Mesenchymal stem cell (in vitro differentiated cells and primary cell): ENCODE results near the gene LRRN2.
A peak's percentile ranks its signal among the peaks of the same experiment; 100 is the strongest.
"Not testable (repeated sequence)": the region's sequence is repeated elsewhere in the genome, so short reads cannot be mapped to it uniquely, and the experiment has no call there.

ENCODE experiments used
- DNase-seq: peaks from one replicate; pipeline ENCODE4 v3.0.0-alpha.2; 2013
- H2AFZ ChIP-seq: one replicate; pipeline ENCODE4 v1.6.1; 2013; ENCODE audit warnings: low read depth, mild to moderate bottlenecking, control low read depth, inconsistent platforms, low read length, moderate library complexity
- H2AK5ac ChIP-seq: 2 replicates; pipeline ENCODE4 v1.6.1; 2013; ENCODE audit warnings: low read length, moderate library complexity, mild to moderate bottlenecking, inconsistent platforms; ENCODE audit not compliant: severe bottlenecking
- H2BK120ac ChIP-seq: one replicate; pipeline ENCODE4 v1.6.1; 2013; ENCODE audit warnings: low read depth, mild to moderate bottlenecking, inconsistent platforms, low read length, moderate library complexity
- H2BK12ac ChIP-seq, 2 experiments: one replicate each; pipeline ENCODE4 v1.6.1; 2013; ENCODE audit warnings: inconsistent platforms in 2 of 2, low read length in 2 of 2, mild to moderate bottlenecking in 2 of 2, moderate library complexity in 2 of 2, control low read depth in 1 of 2
- H2BK15ac ChIP-seq: one replicate; pipeline ENCODE4 v1.6.1; 2013; ENCODE audit warnings: mild to moderate bottlenecking, low read depth, inconsistent platforms; ENCODE audit not compliant: poor library complexity, severe bottlenecking
- H2BK5ac ChIP-seq: 2 replicates; pipeline ENCODE4 v1.6.1; 2013; ENCODE audit warnings: low read depth, mild to moderate bottlenecking, low read length, control low read depth, inconsistent platforms; ENCODE audit not compliant: poor library complexity, severe bottlenecking
- H3K14ac ChIP-seq, 2 experiments: one replicate each; pipeline ENCODE4 v1.6.1; 2013; ENCODE audit warnings: inconsistent platforms in 2 of 2, low read length in 2 of 2, control low read depth in 1 of 2, mild to moderate bottlenecking in 1 of 2, moderate library complexity in 1 of 2
- H3K18ac ChIP-seq, 2 experiments: one replicate each; pipeline ENCODE4 v1.6.1; 2013; ENCODE audit warnings: inconsistent platforms in 2 of 2, low read length in 2 of 2, control low read depth in 1 of 2, low read depth in 1 of 2, mild to moderate bottlenecking in 1 of 2
- H3K23ac ChIP-seq, 2 experiments: one replicate each; pipeline ENCODE4 v1.6.1; 2013; ENCODE audit warnings: inconsistent platforms in 2 of 2, low read length in 2 of 2, mild to moderate bottlenecking in 2 of 2, moderate library complexity in 2 of 2, control low read depth in 1 of 2
- H3K27ac ChIP-seq: 2 replicates; pipeline ENCODE4 v1.5.1; 2013; ENCODE audit warnings: mild to moderate bottlenecking, moderate library complexity, low read length, control low read depth, inconsistent platforms; ENCODE audit not compliant: poor library complexity, severe bottlenecking
- H3K27me3 ChIP-seq, 2 experiments: 2 replicates each; pipeline versions ENCODE4 v1.6.1 to v1.7.0; 2013; ENCODE audit warnings: low read length in 2 of 2, mild to moderate bottlenecking in 2 of 2, moderate library complexity in 2 of 2, control low read depth in 1 of 2, inconsistent platforms in 1 of 2; ENCODE audit not compliant: control insufficient read depth in 1 of 2, insufficient read depth in 1 of 2
- H3K36me3 ChIP-seq, 2 experiments: 2 replicates each; pipeline versions ENCODE4 v1.6.1 to v1.7.0; 2013; ENCODE audit warnings: low read length in 2 of 2, control low read depth in 1 of 2, inconsistent platforms in 1 of 2, low read depth in 1 of 2, mild to moderate bottlenecking in 1 of 2; ENCODE audit not compliant: insufficient read depth in 2 of 2, control insufficient read depth in 1 of 2
- H3K4ac ChIP-seq, 2 experiments: one replicate each; pipeline ENCODE4 v1.6.1; 2013; ENCODE audit warnings: inconsistent platforms in 2 of 2, low read length in 2 of 2, mild to moderate bottlenecking in 2 of 2, moderate library complexity in 2 of 2, control low read depth in 1 of 2, low read depth in 1 of 2
- H3K4me1 ChIP-seq: 2 replicates; pipeline ENCODE4 v1.6.1; 2013; ENCODE audit warnings: low read depth, low read length, control low read depth; ENCODE audit not compliant: control insufficient read depth, insufficient read depth
- H3K4me2 ChIP-seq: 2 replicates; pipeline ENCODE4 v1.6.1; 2013; ENCODE audit warnings: low read length, mild to moderate bottlenecking, inconsistent platforms; ENCODE audit not compliant: poor library complexity, severe bottlenecking
- H3K4me3 ChIP-seq, 2 experiments: 2 replicates each; pipeline versions ENCODE4 v1.5.1 to v1.7.0; 2013; ENCODE audit warnings: low read length in 2 of 2, mild to moderate bottlenecking in 2 of 2, control low read depth in 1 of 2, low read depth in 1 of 2; ENCODE audit not compliant: insufficient read depth in 1 of 2
- H3K79me1 ChIP-seq: replicated peaks from 2 replicates; pipeline ENCODE4 v1.6.1; 2013; ENCODE audit warnings: mild to moderate bottlenecking, control low read depth, low read length, inconsistent platforms; ENCODE audit not compliant: poor library complexity, severe bottlenecking
- H3K9ac ChIP-seq: 2 replicates; pipeline ENCODE4 v1.7.0; 2013; ENCODE audit warnings: mild to moderate bottlenecking, low read length, moderate library complexity
- H3K9me3 ChIP-seq: 2 replicates; pipeline ENCODE4 v1.7.0; 2013; ENCODE audit warnings: mild to moderate bottlenecking, low read length; ENCODE audit not compliant: control insufficient read depth
- H4K8ac ChIP-seq: one replicate; pipeline ENCODE4 v1.6.1; 2013; ENCODE audit warnings: inconsistent platforms, mild to moderate bottlenecking, low read length, moderate library complexity
- H4K91ac ChIP-seq: one replicate; pipeline ENCODE4 v1.6.1; 2013; ENCODE audit warnings: mild to moderate bottlenecking, low read length, inconsistent platforms
- WGBS: methylation state at CpG from one replicate; pipeline ENCODE4 v1.1.7; 2013; ENCODE audit warnings: mixed read lengths; 5-methylcytosine and 5-hydroxymethylcytosine counted together

Gene LRRN2

DNA sequence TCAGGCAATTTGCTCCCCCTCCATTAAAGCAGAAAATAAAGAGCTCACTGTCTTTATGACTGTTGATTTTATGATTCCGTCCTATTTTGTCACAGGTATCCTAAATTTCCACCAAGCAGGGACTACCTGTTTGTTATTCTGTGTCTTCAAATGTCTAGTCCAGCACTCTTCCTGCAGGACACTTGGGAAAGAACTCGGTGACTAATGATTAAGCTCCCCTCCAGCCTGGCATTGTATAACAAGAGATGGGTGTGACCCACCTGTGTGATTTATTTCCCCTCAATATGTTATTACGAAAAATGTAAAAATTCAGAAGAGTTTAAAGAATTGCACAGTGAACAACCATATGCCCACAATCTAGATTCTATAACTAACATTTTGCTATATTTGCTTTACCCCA, 42.9 kb upstream of the LRRN2 start:
- no peak overlapping the region for H3K4ac ChIP-seq
- no peak overlapping the region for H2BK12ac ChIP-seq
- 88% methylated on average over 3 of the region's 3 CpGs for WGBS
- no peak overlapping the region for H3K18ac ChIP-seq
- H2BK120ac ChIP-seq: no peak overlapping the region
- no peak overlapping the region for H3K9ac ChIP-seq
- H3K9me3 ChIP-seq: no peaks in the 10 kb centered on the region
- H3K4me2 ChIP-seq: no peak overlapping the region
- peaks cover 7% of the 10 kb centered on the region for H3K4me1 ChIP-seq
- H2AFZ ChIP-seq: no peak overlapping the region
- H3K14ac ChIP-seq: no peak overlapping the region
- no peak overlapping the region for H4K8ac ChIP-seq
- H3K36me3 ChIP-seq: no peaks in the 10 kb centered on the region
- H2BK5ac ChIP-seq: no peak overlapping the region
- no peak overlapping the region for H2AK5ac ChIP-seq
- no peak overlapping the region for H2BK15ac ChIP-seq
- H3K27me3 ChIP-seq: peaks cover 20 to 81% of the 10 kb centered on the region in 2 experiments
- DNase-seq: no peak
- H3K23ac ChIP-seq: no peak overlapping the region
- no peak overlapping the region for H3K27ac ChIP-seq
- H3K4me3 ChIP-seq: no peak overlapping the region
- H3K79me1 ChIP-seq: no peaks in the 10 kb centered on the region
- H4K91ac ChIP-seq: no peak overlapping the region

GRCh38 chr1:204728045-204728444, 42.5 kb upstream of the LRRN2 start:
- Histone ChIP-seq H2AFZ (no peak overlapping the region), H3K9me3 (no peaks in the 10 kb centered on the region), H3K27ac (no peak overlapping the region), H3K79me1 (no peaks in the 10 kb centered on the region), H3K23ac (no peak overlapping the region), H4K8ac (no peak overlapping the region), H4K91ac (no peak overlapping the region), H3K4me1 (peaks cover 7% of the 10 kb centered on the region), H2BK5ac (no peak overlapping the region), H3K14ac (no peak overlapping the region), H2BK12ac (no peak overlapping the region), H3K36me3 (no peaks in the 10 kb centered on the region), H3K18ac (no peak overlapping the region), H3K9ac (no peak overlapping the region), H3K4me3 (no peak overlapping the region), H2BK15ac (no peak overlapping the region), H3K4ac (no peak overlapping the region), H2AK5ac (no peak overlapping the region), H2BK120ac (no peak overlapping the region), H3K27me3 (peaks cover 20 to 77% of the 10 kb centered on the region in 2 experiments), H3K4me2 (no peak overlapping the region)
- no peak for DNase-seq
- 89% methylated on average over 3 of the region's 3 CpGs for WGBS

GRCh38 chr1:204727438-204727837, 41.9 kb upstream of the LRRN2 start:
- not testable (repeated sequence) for H2BK120ac ChIP-seq, H3K4ac ChIP-seq, H3K79me1 ChIP-seq, H3K4me3 ChIP-seq, H4K91ac ChIP-seq, H3K4me1 ChIP-seq, H3K18ac ChIP-seq, H3K4me2 ChIP-seq, H2BK12ac ChIP-seq, DNase-seq, H3K36me3 ChIP-seq, H3K27ac ChIP-seq, H2AK5ac ChIP-seq, H3K9me3 ChIP-seq, H2AFZ ChIP-seq, H2BK5ac ChIP-seq, H3K9ac ChIP-seq, H2BK15ac ChIP-seq, H4K8ac ChIP-seq, H3K23ac ChIP-seq, H3K14ac ChIP-seq
- H3K27me3 ChIP-seq: peaks cover 20 to 71% of the 10 kb centered on the region in 2 experiments
- WGBS: 98% methylated on average over 4 of the region's 6 CpGs

GRCh38 chr1:204726478-204726877, 40.9 kb upstream of the LRRN2 start:
- Histone ChIP-seq H3K9me3 (no peaks in the 10 kb centered on the region), H3K14ac (no peak overlapping the region), H2BK5ac (no peak overlapping the region), H2BK120ac (no peak overlapping the region), H3K23ac (no peak overlapping the region), H2AK5ac (no peak overlapping the region), H3K4me1 (peaks cover 7% of the 10 kb centered on the region), H3K27me3 (peaks cover 11 to 68% of the 10 kb centered on the region in 2 experiments), H2AFZ (no peak overlapping the region), H3K4me3 (no peak overlapping the region), H3K4me2 (no peak overlapping the region), H3K18ac (no peak overlapping the region), H2BK15ac (no peak overlapping the region), H3K9ac (no peak overlapping the region), H4K91ac (no peak overlapping the region), H2BK12ac (no peak overlapping the region), H3K36me3 (no peaks in the 10 kb centered on the region), H3K79me1 (no peaks in the 10 kb centered on the region), H3K27ac (no peak overlapping the region), H3K4ac (no peak overlapping the region), H4K8ac (no peak overlapping the region)
- no CpG with 5 or more reads among the region's 1 CpG for WGBS
- peak; percentile 44 for DNase-seq
